ENCODE data around the gene IGSF21. TPM values are rescaled to one million over a fixed set of nuclear protein-coding genes. Genes with fewer than 3 reads are reported as not detected.

Gene IGSF21
- not detected in 2 replicates for total RNA-seq

GRCh38 chr1:18107369-18108298 lies at the start of gene IGSF21:
Gene IGSF21, plus strand, starts transcription at chr1:18107798. Its CDS starts 331 bp downstream, at chr1:18108129.
- H3K4me3 ChIP-seq (ENCODE audit: low read depth, low read length): no peak within 1 kb of the TSS
- H3K27me3 ChIP-seq (ENCODE audit: control insufficient read depth, insufficient read depth, low read length): peaks cover 38% of the 10 kb centered on the region
- H3K36me3 ChIP-seq (ENCODE audit: control insufficient read depth, insufficient read depth, low read length): no peaks in the 10 kb centered on the region
- no peak for TF ChIP-seq CTCF (IDR thresholded peaks at IDR 0.05; ENCODE audit: insufficient read depth, low read length, severe bottlenecking)
- FAIRE-seq (no peak), DNase-seq (ENCODE audit: low read depth) (no peak)

- no peak for DNase-seq (ENCODE audit: low read depth)
- no peak for FAIRE-seq
- Histone ChIP-seq H3K27me3 (ENCODE audit: control insufficient read depth, insufficient read depth, low read length) (no peaks in the 10 kb centered on the region), H3K36me3 (ENCODE audit: control insufficient read depth, insufficient read depth, low read length) (no peaks in the 10 kb centered on the region), H3K4me3 (ENCODE audit: low read depth, low read length) (no peak overlapping the region)
- no peak for TF ChIP-seq CTCF (IDR thresholded peaks at IDR 0.05; ENCODE audit: insufficient read depth, low read length, severe bottlenecking)
These were observed 49.2 kb upstream of the IGSF21 start for GRCh38 chr1:18058206-18058921.

GRCh38 chr1:18058981-18059605 lies 48.5 kb upstream of the IGSF21 start:
- Histone ChIP-seq H3K36me3 (ENCODE audit: control insufficient read depth, insufficient read depth, low read length) (no peaks in the 10 kb centered on the region), H3K27me3 (ENCODE audit: control insufficient read depth, insufficient read depth, low read length) (no peaks in the 10 kb centered on the region), H3K4me3 (ENCODE audit: low read depth, low read length) (no peak overlapping the region)
- FAIRE-seq (no peak), DNase-seq (ENCODE audit: low read depth) (no peak)
- no peak for TF ChIP-seq CTCF (IDR thresholded peaks at IDR 0.05; ENCODE audit: insufficient read depth, low read length, severe bottlenecking)

GRCh38 chr1:18060366-18060765 lies 47.2 kb upstream of the IGSF21 start:
- H3K36me3 ChIP-seq (ENCODE audit: control insufficient read depth, insufficient read depth, low read length): no peaks in the 10 kb centered on the region
- DNase-seq (ENCODE audit: low read depth) (no peak), FAIRE-seq (no peak)
- no peaks in the 10 kb centered on the region for H3K27me3 ChIP-seq (ENCODE audit: control insufficient read depth, insufficient read depth, low read length)
- H3K4me3 ChIP-seq (ENCODE audit: low read depth, low read length): no peak overlapping the region
- TF ChIP-seq CTCF (IDR thresholded peaks at IDR 0.05; ENCODE audit: insufficient read depth, low read length, severe bottlenecking): no peak

GRCh38 chr1:18062185-18062584 lies 45.4 kb upstream of the IGSF21 start:
- Histone ChIP-seq H3K4me3 (ENCODE audit: low read depth, low read length) (no peak overlapping the region), H3K36me3 (ENCODE audit: control insufficient read depth, insufficient read depth, low read length) (no peaks in the 10 kb centered on the region), H3K27me3 (ENCODE audit: control insufficient read depth, insufficient read depth, low read length) (no peaks in the 10 kb centered on the region)
- FAIRE-seq: no peak
- TF ChIP-seq CTCF (IDR thresholded peaks at IDR 0.05; ENCODE audit: insufficient read depth, low read length, severe bottlenecking): no peak
- no peak for DNase-seq (ENCODE audit: low read depth)
